ENCODE data around the gene MDN1. TPM values are rescaled to one million over a fixed set of nuclear protein-coding genes. Genes with fewer than 3 reads are reported as not detected.

The MDN1 gene
- total RNA-seq, 1 experiment from 2014 or later = 117 TPM

DNA sequence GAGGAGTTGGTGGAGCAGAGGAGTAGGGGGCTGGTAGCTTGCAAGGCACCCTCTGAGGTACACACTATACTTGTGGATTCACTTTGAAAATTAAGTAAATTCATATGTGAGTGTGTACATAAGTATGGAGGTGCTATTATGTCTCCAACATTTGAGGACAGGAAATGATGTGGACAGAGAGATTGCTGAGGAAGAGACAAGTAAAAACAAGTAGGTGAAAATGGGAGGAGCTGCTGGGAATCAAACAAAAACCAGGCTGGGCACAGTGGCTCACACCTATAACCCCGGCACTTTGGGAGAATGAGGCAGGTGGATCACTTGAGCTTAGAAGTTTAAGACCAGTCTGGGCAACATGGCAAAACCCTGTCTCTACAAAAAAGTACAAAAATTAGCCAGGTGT, 111.8 kb downstream of the MDN1 start:
- H3K27ac ChIP-seq (ENCODE audit: insufficient read length, low read depth, low read length) = no peak overlapping the region
- no peak overlapping the region for H2BK120ac ChIP-seq (ENCODE audit: low read depth, low read length, poor library complexity, severe bottlenecking)
- H3K79me1 ChIP-seq (ENCODE audit: insufficient read depth, low read depth, low read length, poor library complexity, severe bottlenecking) = no peaks in the 10 kb centered on the region
- no peak overlapping the region for H2BK20ac ChIP-seq (ENCODE audit: low read depth, low read length, poor library complexity, severe bottlenecking)
- H3K27me3 ChIP-seq (ENCODE audit: insufficient read depth, low read length) = no peaks in the 10 kb centered on the region
- H2BK12ac ChIP-seq (ENCODE audit: insufficient read length, low read depth, low read length) = no peak overlapping the region
- H3K9me3 Mint-ChIP-seq = no peaks in the 10 kb centered on the region
- no peaks in the 10 kb centered on the region for H3K23me2 ChIP-seq (ENCODE audit: insufficient read length, low read depth, low read length, poor library complexity, severe bottlenecking)
- H3K18ac ChIP-seq (ENCODE audit: insufficient read length, low read depth, low read length) = no peak overlapping the region
- H2BK15ac ChIP-seq (ENCODE audit: low read depth, low read length) = no peak overlapping the region
- H2BK5ac ChIP-seq (ENCODE audit: insufficient read length, low read length) = no peak overlapping the region
- H3K79me2 ChIP-seq (ENCODE audit: insufficient read depth, low read length) = no peaks in the 10 kb centered on the region
- TF ChIP-seq CTCF (conservative IDR thresholded peaks at IDR 0.05) = no peak
- no peak overlapping the region for H3K14ac ChIP-seq (ENCODE audit: insufficient read depth, low read length)
- H3K56ac ChIP-seq (ENCODE audit: insufficient read length, low read depth, low read length) = no peak overlapping the region
- H3K4me1 Mint-ChIP-seq = no peaks in the 10 kb centered on the region
- H3K4me2 ChIP-seq (ENCODE audit: insufficient read depth, insufficient read length, low read length) = no peak overlapping the region
- no peak overlapping the region for H3K4me3 Mint-ChIP-seq
- peak overlapping the region; percentile 12 to 68 (median 39); a peak in 4 of 7 replicates for H3K27ac Mint-ChIP-seq
- no peak overlapping the region for H3K9ac ChIP-seq (ENCODE audit: extremely low read depth, insufficient read length, low read length)
- no peak overlapping the region for H4K8ac ChIP-seq (replicated peaks; ENCODE audit: insufficient read length, low read depth, low read length)
- no peaks in the 10 kb centered on the region for H3K9me3 ChIP-seq (ENCODE audit: control insufficient read depth, low read depth, low read length)
- DNase-seq = no peak
- WGBS (ENCODE audit: extremely low coverage, insufficient read length, low lambda C conversion rate) = no CpG with 5 or more reads among the region's 1 CpG
- H3T11ph ChIP-seq (ENCODE audit: low read length) = no peak overlapping the region
- no peak overlapping the region for H3K23ac ChIP-seq (ENCODE audit: insufficient read length, low read depth, low read length)
- no peak overlapping the region for H4K91ac ChIP-seq (ENCODE audit: insufficient read length, low read depth, low read length)
- no peaks in the 10 kb centered on the region for H4K20me1 ChIP-seq (ENCODE audit: control insufficient read depth, insufficient read depth, insufficient read length)
- no peak overlapping the region for H4K5ac ChIP-seq (ENCODE audit: insufficient read length, low read depth, low read length)
- H3K36me3 Mint-ChIP-seq (ENCODE audit: insufficient read depth in 1 of 3, low read depth in 3 of 3) = peaks cover 65 to 87% (median 83%) of the 10 kb centered on the region in 3 experiments
- no peak overlapping the region for H2AK5ac ChIP-seq (ENCODE audit: insufficient read length, low read length)
- H3K27me3 Mint-ChIP-seq (ENCODE audit: low read depth) = no peaks in the 10 kb centered on the region
- no peak overlapping the region for H3K4ac ChIP-seq (ENCODE audit: low read depth, low read length)
- H3K4me1 ChIP-seq (ENCODE audit: insufficient read depth, low read length) = no peaks in the 10 kb centered on the region
- H2AFZ ChIP-seq (ENCODE audit: low read length) = no peak overlapping the region
